ENCODE results near the gene IPO13. TPM values are rescaled to one million over a fixed set of nuclear protein-coding genes. Genes with fewer than 3 reads are reported as not detected.

IPO13 gene
- total and polyA plus RNA-seq, 3 donors from 2014 or later, result 67.3 to 138 (median 77.0) TPM

- Histone ChIP-seq H3K9me3 (no peaks in the 10 kb centered on the region), H3K36me3 (ENCODE audit: low read depth, missing control alignments) (no peaks in the 10 kb centered on the region), H3K4me3 (no peak overlapping the region), H3K4me1 (peaks cover 12% of the 10 kb centered on the region), H3K27me3 (no peaks in the 10 kb centered on the region), H3K27ac (no peak overlapping the region)
- 88 to 92% methylated on average over 13 of the region's 13 CpGs for WGBS, 2 donors
- TF ChIP-seq POLR2A (IDR thresholded peaks at IDR 0.05) (no peak), CTCF (IDR thresholded peaks at IDR 0.05) (no peak)
- intact Hi-C loops (cut with DNase I; ENCODE audit: low total_unique reads), result no loop called here
- no peak for DNase-seq
These were observed 31.9 kb upstream of the IPO13 start for GRCh38 chr1:43914576-43915525.

- Histone ChIP-seq H3K27me3 (no peaks in the 10 kb centered on the region), H3K4me3 (no peak overlapping the region), H3K9me3 (no peaks in the 10 kb centered on the region), H3K27ac (no peak overlapping the region), H3K36me3 (ENCODE audit: low read depth, missing control alignments) (no peaks in the 10 kb centered on the region), H3K4me1 (no peaks in the 10 kb centered on the region)
- no peak for DNase-seq
- intact Hi-C loops (cut with DNase I; ENCODE audit: low total_unique reads), result no loop called here
- 92 to 96% methylated on average over 7 of the region's 7 CpGs for WGBS, 2 donors
- TF ChIP-seq POLR2A (IDR thresholded peaks at IDR 0.05) (no peak), CTCF (IDR thresholded peaks at IDR 0.05) (no peak)
These were observed 26.8 kb upstream of the IPO13 start for GRCh38 chr1:43919906-43920305.

GRCh38 chr1:43921022-43921421, 25.7 kb upstream of the IPO13 start:
- intact Hi-C loops (cut with DNase I; ENCODE audit: low total_unique reads), result no loop called here
- WGBS, 2 donors, result 88 to 90% methylated on average over 6 of the region's 6 CpGs

GRCh38 chr1:43924516-43924915, 22.2 kb upstream of the IPO13 start:
- H3K27me3 ChIP-seq, result no peaks in the 10 kb centered on the region
- no peak overlapping the region for H3K4me3 ChIP-seq
- H3K9me3 ChIP-seq, result no peaks in the 10 kb centered on the region
- no peaks in the 10 kb centered on the region for H3K4me1 ChIP-seq
- 70 to 96% methylated on average over 4 of the region's 4 CpGs for WGBS, 2 donors
- TF ChIP-seq POLR2A (IDR thresholded peaks at IDR 0.05) (no peak), CTCF (IDR thresholded peaks at IDR 0.05) (no peak)
- no peak overlapping the region for H3K27ac ChIP-seq
- no peak for DNase-seq
- intact Hi-C loops (cut with DNase I; ENCODE audit: low total_unique reads), result no loop called here
- H3K36me3 ChIP-seq (ENCODE audit: low read depth, missing control alignments), result no peaks in the 10 kb centered on the region

More at GRCh38 chr1:43921022-43921421, 25.7 kb upstream of the IPO13 start:
- no peak overlapping the region for H3K27ac ChIP-seq
- no peak overlapping the region for H3K4me3 ChIP-seq
- no peaks in the 10 kb centered on the region for H3K36me3 ChIP-seq (ENCODE audit: low read depth, missing control alignments)
- H3K27me3 ChIP-seq, result no peaks in the 10 kb centered on the region
- H3K4me1 ChIP-seq, result no peaks in the 10 kb centered on the region
- no peak for DNase-seq
- no peaks in the 10 kb centered on the region for H3K9me3 ChIP-seq
- no peak for TF ChIP-seq CTCF (IDR thresholded peaks at IDR 0.05)
- no peak for TF ChIP-seq POLR2A (IDR thresholded peaks at IDR 0.05)
